ENCODE measurements around the gene CAPSL. TPM values are rescaled to one million over a fixed set of nuclear protein-coding genes. Genes with fewer than 3 reads are reported as not detected.
"Not testable (repeated sequence)": the region's sequence is repeated elsewhere in the genome, so short reads cannot be mapped to it uniquely, and the experiment has no call there.

The CAPSL gene
- not detected in 2 replicates for total RNA-seq (2014; rRNA removed; shearing (Covaris generic))

DNA sequence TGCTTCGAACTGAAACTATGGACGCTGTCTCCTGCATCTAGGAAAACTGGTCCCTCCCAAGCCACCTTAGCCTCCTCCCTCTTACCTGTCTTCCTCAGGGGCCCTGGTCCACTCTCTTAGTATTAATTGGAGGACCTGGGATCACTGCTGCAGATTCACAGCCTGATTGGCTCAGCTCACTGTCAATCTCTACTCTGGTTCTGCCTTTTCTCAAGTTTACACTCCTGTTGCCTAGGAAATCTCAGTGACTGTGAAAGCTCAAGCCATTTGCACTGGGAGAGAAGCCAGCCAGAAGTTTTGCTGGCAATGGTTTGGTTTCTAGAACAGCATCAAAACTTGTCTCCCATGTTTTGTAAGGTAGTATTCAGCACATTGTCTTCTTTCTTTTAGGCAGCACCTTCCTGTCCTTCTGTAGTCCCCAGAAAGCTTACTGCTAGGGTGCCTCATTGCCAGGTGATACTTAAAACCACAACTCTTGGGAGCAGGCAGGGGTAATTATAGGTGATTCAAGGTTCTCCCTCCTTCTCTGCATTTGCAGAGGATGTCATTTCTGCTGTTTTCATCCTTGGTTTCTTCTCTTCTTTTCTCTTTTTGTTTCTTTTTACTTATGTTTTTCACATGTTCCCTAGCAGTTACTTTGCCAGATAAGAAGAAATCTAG, at the start of gene CAPSL:
Gene CAPSL (minus strand): TSS at position 55 of the 660 bp plus-strand sequence. CDS start 17,502 bp downstream, outside the sequence.
- no peaks in the 10 kb centered on the region for H3K4me1 ChIP-seq
- H3K27me3 ChIP-seq: no peaks in the 10 kb centered on the region
- H3K4me3 ChIP-seq: no peak within 1 kb of the TSS
- no peak within 1 kb of the TSS for H3K27ac ChIP-seq
- peak in 1 of 2 experiments; percentile 24 for DNase-seq
- no peaks in the 10 kb centered on the region for H3K9me3 ChIP-seq (replicated peaks)
- no peaks in the 10 kb centered on the region for H3K36me3 ChIP-seq

DNA sequence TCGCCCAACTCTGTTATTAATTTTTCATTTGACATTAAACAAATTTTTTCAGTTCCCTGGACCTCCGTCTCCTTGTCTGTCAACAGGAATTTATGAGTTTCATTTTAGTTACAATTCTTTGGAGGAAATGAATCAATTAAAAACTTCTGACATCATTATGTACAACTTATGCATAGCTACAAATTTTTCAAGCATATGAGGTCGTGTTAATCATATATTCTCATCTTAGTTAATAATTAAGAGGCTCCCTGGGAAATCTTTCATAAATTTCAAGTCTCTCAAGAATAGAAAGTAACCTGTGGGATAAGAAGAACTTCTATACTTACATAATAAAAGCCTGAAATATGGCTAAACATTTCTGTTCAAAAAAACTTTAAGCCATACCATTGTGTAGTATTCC, 49.4 kb upstream of the CAPSL start:
- DNase-seq: no peak
- no peak overlapping the region for H3K27ac ChIP-seq
- H3K27me3 ChIP-seq: no peaks in the 10 kb centered on the region
- 0 out of 2 replicates have a peak, but pooled peaks cover 4% of the 10 kb centered on the region for H3K9me3 ChIP-seq (replicated peaks)
- H3K4me3 ChIP-seq: no peak overlapping the region
- no peaks in the 10 kb centered on the region for H3K36me3 ChIP-seq
- peaks cover 8% of the 10 kb centered on the region; the same call in 1 of the 2 replicates for H3K4me1 ChIP-seq

DNA sequence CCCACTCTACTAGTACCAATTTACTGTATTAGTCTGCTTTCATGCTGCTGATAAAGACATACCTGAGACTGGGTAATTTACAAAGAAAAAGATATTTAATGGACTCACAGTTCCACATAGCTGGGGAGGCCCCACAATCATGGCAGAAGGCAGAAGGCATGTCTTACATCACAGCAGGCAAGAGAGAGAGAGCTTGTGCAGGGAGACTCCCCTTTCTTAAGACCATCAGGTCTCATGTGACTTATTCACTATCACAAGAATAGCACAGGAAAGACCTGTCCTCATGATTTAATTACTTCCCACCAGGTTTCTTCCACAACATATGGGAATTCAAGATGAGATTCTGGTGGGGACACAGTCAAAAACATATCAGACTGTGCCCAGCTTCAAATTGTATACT, 41.3 kb upstream of the CAPSL start:
- no peak overlapping the region for H3K4me3 ChIP-seq

DNA sequence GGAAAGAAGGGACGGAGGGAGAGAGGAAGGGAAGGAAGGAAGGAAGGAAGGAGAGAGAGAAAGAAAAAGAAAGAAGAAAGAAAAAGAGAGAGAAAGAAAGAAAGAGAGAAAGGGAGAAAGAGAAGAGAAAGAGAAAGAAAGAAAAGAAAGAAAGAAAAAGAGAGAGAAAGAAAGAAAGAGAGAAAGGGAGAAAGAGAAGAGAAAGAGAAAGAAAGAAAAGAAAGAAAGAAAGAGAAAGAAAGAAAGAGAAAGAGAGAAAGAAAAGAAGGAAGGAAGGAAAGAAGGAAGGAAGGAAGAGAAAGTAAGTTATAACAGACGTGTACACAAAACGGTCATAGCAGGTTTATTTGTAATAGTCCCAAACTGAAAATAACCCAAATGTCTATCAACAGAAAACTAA, 38.4 kb upstream of the CAPSL start:
- H3K4me1 ChIP-seq; H3K36me3 ChIP-seq; H3K9me3 ChIP-seq (replicated peaks); H3K27me3 ChIP-seq; DNase-seq; H3K27ac ChIP-seq; H3K4me3 ChIP-seq: not testable (repeated sequence)

More for the DNA sequence above, 41.3 kb upstream of the CAPSL start:
- DNase-seq: no peak
- Histone ChIP-seq H3K9me3 (replicated peaks) (0 out of 2 replicates have a peak, but pooled peaks cover 3% of the 10 kb centered on the region), H3K27me3 (no peaks in the 10 kb centered on the region), H3K4me1 (no peaks in the 10 kb centered on the region), H3K27ac (no peak overlapping the region), H3K36me3 (no peaks in the 10 kb centered on the region)

DNA sequence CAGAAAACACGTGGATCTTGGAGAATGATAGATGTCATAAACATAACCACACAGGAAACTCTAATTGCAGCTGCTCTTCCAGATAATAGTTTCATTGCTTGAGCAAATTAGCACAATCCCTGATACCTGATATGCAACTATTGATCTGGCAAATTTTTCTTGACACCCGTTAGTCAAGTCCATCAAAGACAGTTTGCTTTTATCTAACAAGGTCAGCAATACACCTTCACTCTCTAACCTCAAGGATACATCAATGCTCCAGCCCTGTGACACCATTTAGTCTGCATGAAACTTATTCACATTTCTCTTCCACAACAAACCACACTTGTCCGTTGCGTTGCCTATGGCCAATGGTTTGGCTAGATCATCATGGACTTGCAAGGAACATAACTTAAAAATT, 36.1 kb upstream of the CAPSL start:
- Histone ChIP-seq H3K27ac (no peak overlapping the region), H3K27me3 (no peaks in the 10 kb centered on the region), H3K9me3 (replicated peaks) (0 out of 2 replicates have a peak, but pooled peaks cover 3% of the 10 kb centered on the region), H3K36me3 (no peaks in the 10 kb centered on the region), H3K4me3 (no peak overlapping the region), H3K4me1 (no peaks in the 10 kb centered on the region)
- DNase-seq: no peak

DNA sequence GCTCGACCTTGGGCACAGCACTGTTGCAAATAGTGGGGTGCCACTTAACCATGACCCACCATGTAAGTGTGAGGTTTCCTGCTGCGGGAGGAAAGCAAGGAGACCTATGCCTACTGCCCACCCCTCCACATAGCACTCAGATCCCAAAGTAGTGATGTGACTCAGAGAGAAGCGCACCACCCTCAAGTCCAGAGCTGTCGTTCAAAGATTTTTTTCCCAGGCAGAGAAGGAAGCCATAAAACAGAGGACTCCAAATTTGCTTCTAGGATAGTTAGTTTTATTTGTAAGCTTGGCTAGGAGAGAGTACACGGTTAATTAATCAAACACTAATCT, 33.4 kb upstream of the CAPSL start:
- Histone ChIP-seq H3K27me3 (no peaks in the 10 kb centered on the region), H3K9me3 (replicated peaks) (no peaks in the 10 kb centered on the region), H3K36me3 (no peaks in the 10 kb centered on the region), H3K27ac (no peak overlapping the region), H3K4me3 (no peak overlapping the region), H3K4me1 (no peaks in the 10 kb centered on the region)
- no peak for DNase-seq

DNA sequence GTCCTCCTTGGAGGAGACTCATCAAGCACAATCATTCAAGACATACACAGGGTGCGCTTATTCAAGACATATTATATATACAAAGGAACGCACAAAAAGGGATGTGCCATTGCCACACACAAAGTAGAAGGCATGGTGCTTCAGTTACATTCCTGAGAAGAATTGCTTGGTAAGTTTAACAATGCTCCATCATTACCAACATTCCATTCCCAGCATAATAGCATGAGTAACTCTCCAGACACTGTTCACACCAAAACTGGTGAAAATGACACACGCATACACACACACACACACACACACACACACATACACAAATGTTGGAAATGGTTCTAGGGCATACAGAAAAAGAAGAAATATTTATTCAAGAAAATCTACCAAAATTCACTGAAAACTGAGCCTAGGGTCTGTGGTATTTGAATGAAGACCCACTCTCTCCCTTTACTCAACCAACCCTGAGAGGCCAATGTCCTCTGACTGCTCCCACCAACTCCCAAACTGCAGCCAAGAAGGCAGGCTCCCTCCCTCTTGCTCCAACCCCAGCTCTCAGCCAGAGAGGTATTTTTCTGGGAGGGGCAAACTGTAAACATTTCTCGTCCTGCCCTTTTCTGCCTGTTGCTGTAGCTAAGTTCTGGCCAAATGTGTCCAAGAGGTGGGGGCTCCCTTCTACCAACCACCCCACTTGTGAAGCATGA, 32.9 kb upstream of the CAPSL start:
- Histone ChIP-seq H3K4me3 (no peak overlapping the region), H3K27ac (no peak overlapping the region), H3K4me1 (no peaks in the 10 kb centered on the region), H3K9me3 (replicated peaks) (no peaks in the 10 kb centered on the region), H3K27me3 (no peaks in the 10 kb centered on the region), H3K36me3 (no peaks in the 10 kb centered on the region)
- DNase-seq: no peak

DNA sequence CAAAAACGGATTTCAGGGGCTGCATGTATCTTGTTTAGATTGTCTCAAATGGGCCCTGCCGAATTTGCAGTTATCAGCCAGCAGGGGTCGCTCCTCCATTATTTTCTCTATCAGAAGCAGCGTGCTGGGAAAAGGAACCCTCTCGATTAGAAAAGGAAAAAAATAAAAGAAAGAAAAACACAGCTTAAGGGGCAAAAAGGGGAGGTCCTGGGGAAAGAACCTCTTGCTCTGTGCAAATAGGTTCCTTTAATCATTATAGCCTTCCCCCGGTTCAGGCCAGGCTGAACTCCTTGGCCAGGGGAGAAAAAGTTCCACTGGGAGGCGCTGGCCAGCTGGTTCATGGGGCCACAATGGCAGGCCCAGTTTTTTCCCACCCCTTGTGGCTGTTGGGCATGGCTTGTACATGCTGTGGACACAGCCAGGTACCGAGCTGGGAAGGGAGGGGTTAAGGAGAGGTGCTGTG, 25.0 kb upstream of the CAPSL start:
- no peak overlapping the region; the same call in 1 of the 2 replicates for H3K4me3 ChIP-seq
- H3K9me3 ChIP-seq (replicated peaks): no peaks in the 10 kb centered on the region
- no peaks in the 10 kb centered on the region for H3K36me3 ChIP-seq
- no peak overlapping the region for H3K27ac ChIP-seq
- DNase-seq: peak; percentile 51 to 81
- H3K4me1 ChIP-seq: no peaks in the 10 kb centered on the region
- H3K27me3 ChIP-seq: no peaks in the 10 kb centered on the region

DNA sequence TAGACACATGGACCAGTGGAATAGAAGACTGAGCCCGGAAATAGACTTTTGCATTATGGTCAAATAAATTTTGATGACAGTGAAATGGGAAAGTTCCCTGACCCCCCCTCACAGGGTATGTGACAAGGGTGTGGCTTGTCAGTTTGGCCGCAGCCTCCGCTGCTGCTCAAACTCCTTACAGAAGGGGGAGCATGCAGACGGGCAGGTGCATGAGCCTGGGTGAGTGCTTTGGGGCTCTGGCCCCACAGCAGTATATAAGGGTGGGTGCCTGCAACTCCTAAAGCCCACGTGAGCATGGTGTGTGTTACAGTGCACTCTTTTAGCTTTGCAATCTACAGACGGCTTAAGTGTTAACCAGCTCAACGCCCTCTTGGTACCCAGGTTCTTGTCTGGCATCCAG, 21.9 kb upstream of the CAPSL start:
- Histone ChIP-seq H3K4me3 (no peak overlapping the region), H3K27me3 (no peaks in the 10 kb centered on the region), H3K9me3 (replicated peaks) (no peaks in the 10 kb centered on the region), H3K4me1 (no peaks in the 10 kb centered on the region), H3K36me3 (no peaks in the 10 kb centered on the region), H3K27ac (no peak overlapping the region)
- no peak for DNase-seq

DNA sequence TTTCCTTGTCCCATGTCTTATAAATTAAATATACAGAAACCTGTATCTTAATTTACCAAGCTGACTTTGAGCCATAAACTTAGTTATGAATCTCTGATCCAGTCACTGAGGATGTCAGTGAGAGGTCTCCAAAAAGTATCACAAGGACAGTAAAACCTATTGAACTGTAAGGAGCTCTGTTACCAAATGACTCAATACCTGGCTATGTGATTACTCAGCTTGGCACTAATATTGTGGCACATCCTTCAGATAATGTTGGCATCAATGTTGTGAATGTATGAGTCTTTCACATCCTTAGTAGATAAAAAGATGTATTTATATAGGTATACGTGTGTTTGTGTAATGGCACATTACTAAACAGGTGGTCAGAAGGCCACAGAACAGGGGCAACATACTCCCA, 18.0 kb upstream of the CAPSL start:
- Histone ChIP-seq H3K36me3 (no peaks in the 10 kb centered on the region), H3K9me3 (replicated peaks) (no peaks in the 10 kb centered on the region), H3K27me3 (no peaks in the 10 kb centered on the region), H3K27ac (no peak overlapping the region), H3K4me3 (no peak overlapping the region), H3K4me1 (no peaks in the 10 kb centered on the region)
- DNase-seq: no peak

DNA sequence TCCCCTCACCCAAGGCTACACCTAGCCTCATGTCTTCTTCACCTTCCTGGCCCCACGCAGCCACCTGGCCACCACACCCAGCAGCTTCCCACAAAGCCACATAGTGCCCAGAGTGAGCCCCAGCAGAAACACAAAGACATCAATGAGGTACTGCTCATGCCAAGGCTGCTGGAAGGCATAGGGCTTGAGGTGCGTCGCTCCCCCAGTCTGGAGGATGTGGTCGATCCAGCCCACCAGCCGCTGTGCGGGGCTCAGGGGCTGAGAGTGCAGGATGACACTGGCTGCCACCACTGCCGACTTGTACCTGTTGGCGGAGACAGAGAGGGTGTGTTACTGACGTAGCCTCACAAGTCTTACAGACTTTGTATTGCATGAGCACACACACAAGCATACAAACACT, 15.8 kb upstream of the CAPSL start:
- Histone ChIP-seq H3K4me1 (no peaks in the 10 kb centered on the region), H3K9me3 (replicated peaks) (no peaks in the 10 kb centered on the region), H3K4me3 (no peak overlapping the region), H3K27ac (no peak overlapping the region), H3K36me3 (no peaks in the 10 kb centered on the region), H3K27me3 (no peaks in the 10 kb centered on the region)
- no peak for DNase-seq

DNA sequence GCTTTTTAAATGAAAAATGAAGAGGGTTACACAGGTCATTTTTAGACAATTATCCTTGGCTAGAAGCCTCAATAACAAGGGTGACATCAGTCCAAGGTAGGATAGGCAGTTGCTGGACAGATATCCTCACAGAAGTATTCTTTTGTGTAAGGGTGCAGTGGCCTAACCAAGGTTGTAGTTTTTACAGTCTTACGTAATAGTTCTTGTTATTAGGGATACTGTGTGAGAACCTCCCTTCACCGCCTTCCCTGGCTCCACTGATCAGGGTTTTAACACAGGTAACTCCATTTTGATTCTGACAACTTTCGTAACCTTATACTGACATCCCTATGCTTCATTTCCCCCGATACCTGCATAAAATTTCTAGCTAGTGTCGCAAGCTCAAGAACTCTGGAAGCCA, 8.7 kb upstream of the CAPSL start:
- Histone ChIP-seq H3K4me3 (no peak overlapping the region), H3K36me3 (no peaks in the 10 kb centered on the region), H3K9me3 (replicated peaks) (no peaks in the 10 kb centered on the region), H3K27me3 (0 out of 2 replicates have a peak, but pooled peaks cover 3% of the 10 kb centered on the region), H3K27ac (no peak overlapping the region), H3K4me1 (no peaks in the 10 kb centered on the region)
- DNase-seq: no peak

DNA sequence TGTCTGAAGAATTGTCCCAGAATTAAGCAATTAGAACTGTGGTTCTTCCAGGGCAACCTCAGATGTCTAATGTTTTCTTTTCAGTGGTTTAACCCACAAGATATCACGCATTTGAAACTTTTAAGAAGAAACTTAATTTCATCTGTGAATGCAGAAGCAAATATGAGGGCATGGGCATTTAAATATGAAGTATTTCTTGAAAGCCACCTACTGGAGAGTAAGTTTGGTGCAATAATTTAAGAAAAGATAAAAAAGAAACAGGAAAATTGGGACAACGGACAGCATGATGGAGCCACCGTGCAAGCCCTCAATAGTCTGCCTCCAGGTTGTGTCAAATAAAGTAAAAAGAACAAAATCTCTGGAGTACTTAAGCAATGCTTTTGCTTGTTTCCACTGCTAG, 1.2 kb upstream of the CAPSL start:
- no peak for DNase-seq
- Histone ChIP-seq H3K36me3 (no peaks in the 10 kb centered on the region), H3K27ac (no peak overlapping the region), H3K4me1 (no peaks in the 10 kb centered on the region), H3K4me3 (no peak overlapping the region), H3K9me3 (replicated peaks) (no peaks in the 10 kb centered on the region), H3K27me3 (0 out of 2 replicates have a peak, but pooled peaks cover 3% of the 10 kb centered on the region)

DNA sequence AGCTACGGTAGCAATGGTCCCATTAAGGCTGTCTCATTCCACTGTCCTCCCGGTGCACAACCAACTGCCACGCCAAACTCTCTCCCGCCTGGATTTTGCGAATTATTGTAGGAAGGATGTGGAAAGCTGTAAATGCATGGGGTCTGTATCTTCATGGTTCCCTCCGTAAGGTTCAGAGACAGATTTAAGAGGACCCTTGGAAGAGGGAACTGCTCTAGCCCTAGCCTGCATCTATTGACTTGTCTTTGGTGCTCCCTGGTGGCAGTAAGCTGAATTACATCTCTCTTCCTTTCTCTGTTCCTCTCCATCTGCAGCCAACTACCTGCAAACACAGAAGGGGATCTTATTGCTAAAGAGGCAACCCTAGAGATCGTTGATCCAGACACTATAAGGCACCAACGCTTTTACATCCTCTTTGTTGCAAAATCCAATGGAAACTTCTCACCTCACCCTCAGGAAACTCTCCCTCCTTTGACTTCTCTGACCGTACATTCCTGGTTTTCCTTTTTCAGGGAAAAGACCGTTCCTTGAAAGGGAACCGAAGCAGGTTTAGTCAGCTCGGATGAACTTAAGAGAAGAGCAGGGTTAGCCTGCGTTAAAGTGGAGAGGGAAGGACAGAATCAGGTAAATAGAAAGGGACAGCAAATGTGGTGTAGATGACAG, 11.9 kb downstream of the CAPSL start:
- Histone ChIP-seq H3K4me1 (no peaks in the 10 kb centered on the region), H3K9me3 (replicated peaks) (no peaks in the 10 kb centered on the region), H3K36me3 (no peaks in the 10 kb centered on the region), H3K4me3 (no peak overlapping the region), H3K27me3 (peaks cover 7% of the 10 kb centered on the region; the same call in 1 of the 2 replicates), H3K27ac (no peak overlapping the region)
- DNase-seq: peak; percentile 35 to 75

All from SJCRH30 (cell line).